GM23338 (cell line): Measurements from ENCODE around the gene ERC2. TPM values are rescaled to one million over a fixed set of nuclear protein-coding genes. Genes with fewer than 3 reads are reported as not detected.

Experiments used
- ATAC-seq: fragments of 200-7000 bp; cut with Tn5 transposase; 3 replicates; pipeline ENCODE4 v1.9.1; 2020
- DNase-seq: peaks from one replicate; pipeline ENCODE4 v3.0.0-alpha.2; 2015; ENCODE audit warnings: low spot score
- H2AFZ ChIP-seq: fragments of 200-600 bp; sonication (generic); 2 replicates; pipeline ENCODE4 v1.8.0; 2016; ENCODE audit warnings: antibody characterized with exemption, mild to moderate bottlenecking, moderate library complexity
- H3F3A ChIP-seq: fragments of 200-600 bp; sonication (generic); replicated peaks from 2 replicates; pipeline ENCODE4 v1.8.0; 2017; ENCODE audit warnings: antibody characterized with exemption, mixed run types, low read depth
- H3K27ac ChIP-seq: fragments of 200-600 bp; sonication (generic); 2 replicates; pipeline ENCODE4 v1.6.1; 2016; ENCODE audit warnings: low read depth
- H3K27me3 ChIP-seq: fragments of 200-600 bp; sonication (generic); 2 replicates; pipeline ENCODE4 v1.8.0; 2016; ENCODE audit warnings: mild to moderate bottlenecking, mixed run types, moderate library complexity; ENCODE audit not compliant: insufficient read depth
- H3K36me3 ChIP-seq: fragments of 200-600 bp; sonication (generic); 2 replicates; pipeline ENCODE4 v1.8.0; 2016; ENCODE audit warnings: mild to moderate bottlenecking; ENCODE audit not compliant: insufficient read depth
- H3K4me1 ChIP-seq: fragments of 200-600 bp; sonication (generic); 2 replicates; pipeline ENCODE4 v1.8.0; 2016; ENCODE audit warnings: mild to moderate bottlenecking, moderate library complexity; ENCODE audit not compliant: insufficient read depth
- H3K4me2 ChIP-seq: fragments of 200-600 bp; sonication (generic); 2 replicates; pipeline ENCODE4 v1.7.1; 2017; ENCODE audit warnings: mixed run types
- H3K4me3 ChIP-seq: fragments of 200-600 bp; sonication (generic); 2 replicates; pipeline ENCODE4 v1.6.1; 2016; ENCODE audit warnings: mixed run types
- H3K79me2 ChIP-seq: fragments of 200-600 bp; sonication (generic); replicated peaks from 2 replicates; pipeline ENCODE4 v1.8.0; 2017; ENCODE audit warnings: mild to moderate bottlenecking; ENCODE audit not compliant: insufficient read depth
- H3K9me2 ChIP-seq: fragments of 200-600 bp; sonication (generic); 2 replicates; pipeline ENCODE4 v1.8.0; 2017; ENCODE audit not compliant: insufficient read depth
- H4K20me1 ChIP-seq: fragments of 200-600 bp; sonication (generic); replicated peaks from 2 replicates; pipeline ENCODE4 v1.8.0; 2017; ENCODE audit warnings: mild to moderate bottlenecking; ENCODE audit not compliant: insufficient read depth
- H3K27ac Mint-ChIP-seq: 2 replicates; pipeline ENCODE4 v1.8.0; 2020; ENCODE audit warnings: inconsistent platforms, mild to moderate bottlenecking, moderate library complexity, mixed read lengths
- H3K27me3 Mint-ChIP-seq: 3 replicates; pipeline ENCODE4 v1.8.0; 2022; ENCODE audit warnings: low read depth, mild to moderate bottlenecking, moderate library complexity, mixed read lengths, inconsistent platforms; ENCODE audit not compliant: insufficient read depth, poor library complexity
- H3K36me3 Mint-ChIP-seq: 3 replicates; pipeline ENCODE4 v1.8.0; 2021; ENCODE audit warnings: low read depth, mild to moderate bottlenecking, inconsistent platforms, moderate library complexity, mixed read lengths
- H3K4me1 Mint-ChIP-seq: 3 replicates; pipeline ENCODE4 v1.8.0; 2020; ENCODE audit warnings: mild to moderate bottlenecking, inconsistent platforms, mixed read lengths
- H3K4me3 Mint-ChIP-seq: 3 replicates; pipeline ENCODE4 v1.8.0; 2021; ENCODE audit warnings: moderate library complexity, mild to moderate bottlenecking, inconsistent platforms, mixed read lengths
- H3K9me3 Mint-ChIP-seq: 3 replicates; pipeline ENCODE4 v1.8.0; 2020; ENCODE audit warnings: moderate library complexity, mild to moderate bottlenecking, inconsistent platforms, mixed read lengths
- CREB1 ChIP-seq: fragments of 250-450 bp; sonication (Bioruptor Pico); IDR thresholded peaks from 2 replicates; pipeline ENCODE4 v1.5.0; 2020; ENCODE audit warnings: low read depth, mild to moderate bottlenecking, moderate library complexity
- CTCF ChIP-seq, 2 experiments: fragments of 200-600 bp in 1 of 2; sonication (generic) in 1 of 2; conservative IDR thresholded peaks; 2 replicates each; pipeline versions ENCODE4 v1.5.1 to v1.6.1; 2016 to 2017; ENCODE audit warnings: antibody characterized with exemption in 2 of 2, low read depth in 2 of 2, mild to moderate bottlenecking in 2 of 2, moderate library complexity in 1 of 2
- ETS1 ChIP-seq: IDR thresholded peaks from 2 replicates; pipeline ENCODE4 v1.6.1; 2016; ENCODE audit warnings: antibody characterized with exemption
- EZH2 ChIP-seq: fragments of 200-600 bp; sonication (generic); IDR thresholded peaks from one replicate; pipeline ENCODE4 v1.8.0; 2017; ENCODE audit warnings: antibody characterized with exemption, mild to moderate bottlenecking, low read depth; ENCODE audit not compliant: unreplicated experiment
- EZH2phosphoT487 ChIP-seq: fragments of 200-600 bp; sonication (generic); IDR thresholded peaks from one replicate; pipeline ENCODE4 v1.8.1; 2018; ENCODE audit warnings: antibody characterized with exemption; ENCODE audit not compliant: unreplicated experiment
- JUNB ChIP-seq: IDR thresholded peaks from one replicate; pipeline ENCODE4 v1.6.1; 2016; ENCODE audit warnings: antibody characterized with exemption; ENCODE audit not compliant: unreplicated experiment
- NANOG ChIP-seq: IDR thresholded peaks from 2 replicates; pipeline ENCODE4 v1.6.1; 2016; ENCODE audit warnings: antibody characterized with exemption, borderline replicate concordance
- POLR2AphosphoS5 ChIP-seq: IDR thresholded peaks from 2 replicates; pipeline ENCODE4 v1.6.1; 2016; ENCODE audit warnings: antibody characterized with exemption, low read depth
- REST ChIP-seq: IDR thresholded peaks from one replicate; pipeline ENCODE4 v1.6.1; 2018; ENCODE audit warnings: antibody characterized with exemption; ENCODE audit not compliant: unreplicated experiment
- STAT1 ChIP-seq: IDR thresholded peaks from one replicate; pipeline ENCODE4 v1.6.1; 2016; ENCODE audit warnings: antibody characterized with exemption; ENCODE audit not compliant: unreplicated experiment
- ZNF114 ChIP-seq: fragments of 250-450 bp; sonication (Bioruptor Pico); IDR thresholded peaks from 2 replicates; pipeline ENCODE4 v1.5.0; 2020; ENCODE audit warnings: mild to moderate bottlenecking, moderate library complexity
- ZNF331 ChIP-seq: fragments of 250-450 bp; sonication (Bioruptor Pico); IDR thresholded peaks from 2 replicates; pipeline ENCODE4 v1.5.0; 2020; ENCODE audit warnings: low read depth, mild to moderate bottlenecking, moderate library complexity
- ZNF462 ChIP-seq: fragments of 250-450 bp; sonication (Bioruptor Pico); IDR thresholded peaks from 2 replicates; pipeline ENCODE4 v1.5.0; 2020; ENCODE audit warnings: mild to moderate bottlenecking, moderate library complexity
- polyA plus RNA-seq: library from polyadenylated mRNA; unstranded; fragments of >200 nt; fragmentation: Nextera tagmentation; extraction: Ambion mirVana; gene quantifications from 2 replicates; pipeline ENCODE4 v1.2.1, GENCODE V29; 2016
- total RNA-seq: library from RNA; depleted of rRNA; stranded (reverse); fragments of >200 nt; shearing (Covaris generic); gene quantifications from 2 replicates; pipeline ENCODE4 v1.2.3, GENCODE V29; 2014

ERC2 gene
- total and polyA plus RNA-seq, 2 experiments from 2014 or later, result 11.8 to 13.7 TPM

GRCh38 chr3:55525436-55525835 lies 942.8 kb downstream of the ERC2 start:
- peaks cover 26% of the 10 kb centered on the region for H3K4me1 Mint-ChIP-seq
- Histone ChIP-seq H3F3A (no peaks in the 10 kb centered on the region), H3K4me1 (peaks cover 23% of the 10 kb centered on the region), H3K27me3 (no peaks in the 10 kb centered on the region), H3K4me2 (no peak overlapping the region), H3K36me3 (no peaks in the 10 kb centered on the region), H4K20me1 (no peaks in the 10 kb centered on the region), H3K4me3 (no peak overlapping the region), H3K27ac (no peak overlapping the region), H3K9me2 (peaks cover 17% of the 10 kb centered on the region), H3K79me2 (no peaks in the 10 kb centered on the region), H2AFZ (no peak overlapping the region)
- peaks cover 2% of the 10 kb centered on the region for H3K27me3 Mint-ChIP-seq
- TF ChIP-seq JUNB (no peak), ETS1 (no peak), ZNF114 (CRISPR knock-in tag) (no peak), NANOG (no peak), EZH2phosphoT487 (no peak), STAT1 (no peak), CTCF (conservative IDR thresholded peaks at IDR 0.05; ENCODE audit: low read depth in 2 of 2) (no peak), CREB1 (CRISPR knock-in tag) (no peak), POLR2AphosphoS5 (no peak), ZNF462 (CRISPR knock-in tag) (no peak), EZH2 (no peak), REST (no peak), ZNF331 (CRISPR knock-in tag) (no peak)
- no peaks in the 10 kb centered on the region for H3K9me3 Mint-ChIP-seq
- DNase-seq, result no peak
- no peak overlapping the region for H3K4me3 Mint-ChIP-seq
- no peak overlapping the region for H3K27ac Mint-ChIP-seq
- no peaks in the 10 kb centered on the region for H3K36me3 Mint-ChIP-seq
- ATAC-seq, result no peak
